ENCODE measurements around the gene BBS12.

DNA sequence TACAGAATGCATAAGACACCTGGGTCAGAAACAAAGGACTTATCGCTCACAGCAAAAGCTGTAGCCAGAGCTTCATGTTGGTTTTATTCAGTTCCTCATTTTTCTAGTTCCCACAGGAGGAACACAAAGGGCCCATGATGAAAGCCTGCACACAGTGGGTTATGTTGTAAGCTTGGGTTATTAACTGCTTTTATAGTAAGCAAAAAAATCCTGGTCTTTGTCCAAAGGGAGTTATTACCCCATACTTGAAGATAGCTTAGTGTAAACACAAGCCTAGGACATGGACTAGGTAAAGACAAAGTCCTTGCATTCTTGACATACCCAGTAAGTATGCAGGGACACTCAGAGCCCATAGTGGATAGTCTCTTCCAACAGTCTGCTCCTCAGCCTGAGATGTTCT lies 11.7 kb downstream of the BBS12 start:
- TF ChIP-seq RFX5 (IDR thresholded peaks at IDR 0.05) (no peak), ZFP36 (IDR thresholded peaks at IDR 0.05; ENCODE audit: borderline replicate concordance, partially characterized antibody) (no peak), POLR2A (IDR thresholded peaks at IDR 0.05; ENCODE audit: low read length) (no peak), RCOR1 (IDR thresholded peaks at IDR 0.05; ENCODE audit: low read depth, low read length) (no peak), ZNF302 (CRISPR knock-in tag; IDR thresholded peaks at IDR 0.05) (no peak)
- TF ChIP-seq, protein P1, sequence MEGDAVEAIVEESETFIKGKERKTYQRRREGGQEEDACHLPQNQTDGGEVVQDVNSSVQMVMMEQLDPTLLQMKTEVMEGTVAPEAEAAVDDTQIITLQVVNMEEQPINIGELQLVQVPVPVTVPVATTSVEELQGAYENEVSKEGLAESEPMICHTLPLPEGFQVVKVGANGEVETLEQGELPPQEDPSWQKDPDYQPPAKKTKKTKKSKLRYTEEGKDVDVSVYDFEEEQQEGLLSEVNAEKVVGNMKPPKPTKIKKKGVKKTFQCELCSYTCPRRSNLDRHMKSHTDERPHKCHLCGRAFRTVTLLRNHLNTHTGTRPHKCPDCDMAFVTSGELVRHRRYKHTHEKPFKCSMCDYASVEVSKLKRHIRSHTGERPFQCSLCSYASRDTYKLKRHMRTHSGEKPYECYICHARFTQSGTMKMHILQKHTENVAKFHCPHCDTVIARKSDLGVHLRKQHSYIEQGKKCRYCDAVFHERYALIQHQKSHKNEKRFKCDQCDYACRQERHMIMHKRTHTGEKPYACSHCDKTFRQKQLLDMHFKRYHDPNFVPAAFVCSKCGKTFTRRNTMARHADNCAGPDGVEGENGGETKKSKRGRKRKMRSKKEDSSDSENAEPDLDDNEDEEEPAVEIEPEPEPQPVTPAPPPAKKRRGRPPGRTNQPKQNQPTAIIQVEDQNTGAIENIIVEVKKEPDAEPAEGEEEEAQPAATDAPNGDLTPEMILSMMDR (IDR thresholded peaks at IDR 0.05): no peak
